ENCODE results near the gene EGFLAM. TPM values are rescaled to one million over a fixed set of nuclear protein-coding genes. Genes with fewer than 3 reads are reported as not detected.
A peak's percentile ranks its signal among the peaks of the same experiment; 100 is the strongest.

EGFLAM gene
- total RNA-seq, 1 experiment from 2014 or later: 45.4 TPM

GRCh38 chr5:38379350-38379937 lies 121.1 kb downstream of the EGFLAM start:
- no peak overlapping the region for H3K4me3 ChIP-seq (ENCODE audit: low read depth, low read length, poor library complexity, severe bottlenecking)
- no peaks in the 10 kb centered on the region for H3K9me3 ChIP-seq (ENCODE audit: low read depth, low read length, poor library complexity, severe bottlenecking)
- H3K27me3 ChIP-seq (replicated peaks; ENCODE audit: insufficient read depth, low read depth, low read length, poor library complexity): no peaks in the 10 kb centered on the region
- peak; percentile 88 for DNase-seq (ENCODE audit: low spot score)
- H3K36me3 ChIP-seq (ENCODE audit: insufficient read depth, low read length, poor library complexity, severe bottlenecking): no peaks in the 10 kb centered on the region
- intact Hi-C loops (cut with micrococcal nuclease; ENCODE audit: unreplicated experiment): no loop called here
- TF ChIP-seq EZH2 (IDR thresholded peaks at IDR 0.05; ENCODE audit: borderline replicate concordance, low read depth, low read length, poor library complexity, severe bottlenecking): no peak
- no peak for TF ChIP-seq CTCF (conservative IDR thresholded peaks at IDR 0.05; ENCODE audit: low read depth, low read length)
- H3K27ac ChIP-seq (ENCODE audit: low read depth, low read length, poor library complexity, severe bottlenecking): peak overlapping the region; percentile 71
- ChIA-PET CTCF (interaction anchor here (0.6 to 2.7 kb wide), 2 partner anchors 62 to 107 kb away, joined by 5 to 10 read pairs; no protein-coding TSS in a partner anchor), POLR2A (ENCODE audit: low non-redundant PET) (no interaction called here)
- H3K4me1 ChIP-seq (ENCODE audit: insufficient read depth, low read length, poor library complexity, severe bottlenecking): peaks cover 37% of the 10 kb centered on the region
- BruUV-seq (replicated peaks): no TSS peak

- intact Hi-C loops (cut with micrococcal nuclease; ENCODE audit: unreplicated experiment): loop anchor here (5.0 kb wide), 1 partner anchor 62 kb away; no protein-coding TSS in a partner anchor
- DNase-seq (ENCODE audit: low spot score): no peak
- CTCF ChIA-PET: no interaction called here
- peaks cover 37% of the 10 kb centered on the region for H3K4me1 ChIP-seq (ENCODE audit: insufficient read depth, low read length, poor library complexity, severe bottlenecking)
- POLR2A ChIA-PET (ENCODE audit: low non-redundant PET): no interaction called here
- H3K9me3 ChIP-seq (ENCODE audit: low read depth, low read length, poor library complexity, severe bottlenecking): no peaks in the 10 kb centered on the region
- BruUV-seq (replicated peaks): no TSS peak
- no peaks in the 10 kb centered on the region for H3K36me3 ChIP-seq (ENCODE audit: insufficient read depth, low read length, poor library complexity, severe bottlenecking)
- H3K27ac ChIP-seq (ENCODE audit: low read depth, low read length, poor library complexity, severe bottlenecking): peak overlapping the region; percentile 71
- no peaks in the 10 kb centered on the region for H3K27me3 ChIP-seq (replicated peaks; ENCODE audit: insufficient read depth, low read depth, low read length, poor library complexity)
- no peak overlapping the region for H3K4me3 ChIP-seq (ENCODE audit: low read depth, low read length, poor library complexity, severe bottlenecking)
- TF ChIP-seq CTCF (conservative IDR thresholded peaks at IDR 0.05; ENCODE audit: low read depth, low read length) (no peak), EZH2 (IDR thresholded peaks at IDR 0.05; ENCODE audit: borderline replicate concordance, low read depth, low read length, poor library complexity, severe bottlenecking) (no peak)
Observed at GRCh38 chr5:38380537-38380936, 122.2 kb downstream of the EGFLAM start.

GRCh38 chr5:38381361-38381760 lies 123.0 kb downstream of the EGFLAM start:
- BruUV-seq (replicated peaks): no TSS peak
- Histone ChIP-seq H3K4me3 (ENCODE audit: low read depth, low read length, poor library complexity, severe bottlenecking) (no peak overlapping the region), H3K9me3 (ENCODE audit: low read depth, low read length, poor library complexity, severe bottlenecking) (no peaks in the 10 kb centered on the region), H3K36me3 (ENCODE audit: insufficient read depth, low read length, poor library complexity, severe bottlenecking) (no peaks in the 10 kb centered on the region), H3K4me1 (ENCODE audit: insufficient read depth, low read length, poor library complexity, severe bottlenecking) (peaks cover 37% of the 10 kb centered on the region), H3K27me3 (replicated peaks; ENCODE audit: insufficient read depth, low read depth, low read length, poor library complexity) (no peaks in the 10 kb centered on the region), H3K27ac (ENCODE audit: low read depth, low read length, poor library complexity, severe bottlenecking) (no peak overlapping the region)
- intact Hi-C loops (cut with micrococcal nuclease; ENCODE audit: unreplicated experiment): loop anchor here (5.0 kb wide), 1 partner anchor 61 kb away; no protein-coding TSS in a partner anchor
- CTCF ChIA-PET: interaction anchor here (1.0 kb wide), 1 partner anchor 429 kb away, joined by 5 read pairs; no protein-coding TSS in a partner anchor
- TF ChIP-seq EZH2 (IDR thresholded peaks at IDR 0.05; ENCODE audit: borderline replicate concordance, low read depth, low read length, poor library complexity, severe bottlenecking): no peak
- TF ChIP-seq CTCF (conservative IDR thresholded peaks at IDR 0.05; ENCODE audit: low read depth, low read length): no peak
- POLR2A ChIA-PET (ENCODE audit: low non-redundant PET): no interaction called here
- DNase-seq (ENCODE audit: low spot score): no peak
